LNCaP clone FGC (cell line): ENCODE data around the gene DHX9.

Source experiments
- DNase-seq: peaks from one replicate; pipeline ENCODE4 v3.0.0-alpha.2; 2011; ENCODE audit warnings: low read depth
- H3K4me3 ChIP-seq: 2 replicates; pipeline ENCODE4 v1.5.1; 2011; ENCODE audit warnings: mild to moderate bottlenecking, low read depth, low read length, control low read depth
- TF ChIP-seq, protein P1 (sequence below): IDR thresholded peaks from 2 replicates; pipeline ENCODE4 v1.5.1; 2012; ENCODE audit warnings: mild to moderate bottlenecking; ENCODE audit not compliant: control insufficient read depth, insufficient read depth; ENCODE audit errors: extremely low read depth

DHX9 gene

GRCh38 chr1:182851825-182852224 is 12.7 kb downstream of the DHX9 start:
- no peak for DNase-seq
- TF ChIP-seq, protein P1, sequence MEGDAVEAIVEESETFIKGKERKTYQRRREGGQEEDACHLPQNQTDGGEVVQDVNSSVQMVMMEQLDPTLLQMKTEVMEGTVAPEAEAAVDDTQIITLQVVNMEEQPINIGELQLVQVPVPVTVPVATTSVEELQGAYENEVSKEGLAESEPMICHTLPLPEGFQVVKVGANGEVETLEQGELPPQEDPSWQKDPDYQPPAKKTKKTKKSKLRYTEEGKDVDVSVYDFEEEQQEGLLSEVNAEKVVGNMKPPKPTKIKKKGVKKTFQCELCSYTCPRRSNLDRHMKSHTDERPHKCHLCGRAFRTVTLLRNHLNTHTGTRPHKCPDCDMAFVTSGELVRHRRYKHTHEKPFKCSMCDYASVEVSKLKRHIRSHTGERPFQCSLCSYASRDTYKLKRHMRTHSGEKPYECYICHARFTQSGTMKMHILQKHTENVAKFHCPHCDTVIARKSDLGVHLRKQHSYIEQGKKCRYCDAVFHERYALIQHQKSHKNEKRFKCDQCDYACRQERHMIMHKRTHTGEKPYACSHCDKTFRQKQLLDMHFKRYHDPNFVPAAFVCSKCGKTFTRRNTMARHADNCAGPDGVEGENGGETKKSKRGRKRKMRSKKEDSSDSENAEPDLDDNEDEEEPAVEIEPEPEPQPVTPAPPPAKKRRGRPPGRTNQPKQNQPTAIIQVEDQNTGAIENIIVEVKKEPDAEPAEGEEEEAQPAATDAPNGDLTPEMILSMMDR: no peak
- H3K4me3 ChIP-seq: no peak overlapping the region

GRCh38 chr1:182855911-182856310 is 16.8 kb downstream of the DHX9 start:
- DNase-seq: no peak
- no peak overlapping the region for H3K4me3 ChIP-seq
- TF ChIP-seq, protein P1: no peak

DNA sequence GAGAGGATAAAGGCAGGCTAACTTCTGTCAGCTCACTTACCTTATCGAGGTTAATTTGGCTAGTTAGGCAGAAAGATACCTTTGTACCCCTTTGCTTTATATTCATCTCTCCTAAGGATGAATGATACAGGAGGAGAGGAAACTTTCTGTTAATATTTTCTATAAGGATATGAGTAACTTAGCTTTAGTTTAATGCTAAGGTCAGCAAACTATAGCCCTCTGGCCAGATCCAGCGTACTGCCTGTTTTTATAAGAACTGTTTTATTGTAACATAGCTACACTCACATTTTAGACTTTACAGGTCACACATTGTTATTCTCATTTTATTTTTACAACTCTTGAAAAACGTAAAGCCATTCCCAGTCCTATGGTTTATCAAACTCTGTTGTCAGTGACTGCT is 18.1 kb downstream of the DHX9 start:
- DNase-seq: no peak
- TF ChIP-seq, protein P1: no peak
- H3K4me3 ChIP-seq: no peak overlapping the region

- DNase-seq: no peak
- H3K4me3 ChIP-seq: no peak overlapping the region
- TF ChIP-seq, protein P1: no peak
Measured at GRCh38 chr1:182860658-182861057, 21.5 kb downstream of the DHX9 start.

- DNase-seq: no peak
- TF ChIP-seq, protein P1: no peak
- H3K4me3 ChIP-seq: no peak overlapping the region
Measured at GRCh38 chr1:182861994-182862393, 22.8 kb downstream of the DHX9 start.

- TF ChIP-seq, protein P1: no peak
- no peak overlapping the region for H3K4me3 ChIP-seq
- DNase-seq: no peak
Measured at GRCh38 chr1:182862827-182863226, 23.7 kb downstream of the DHX9 start.

DNA sequence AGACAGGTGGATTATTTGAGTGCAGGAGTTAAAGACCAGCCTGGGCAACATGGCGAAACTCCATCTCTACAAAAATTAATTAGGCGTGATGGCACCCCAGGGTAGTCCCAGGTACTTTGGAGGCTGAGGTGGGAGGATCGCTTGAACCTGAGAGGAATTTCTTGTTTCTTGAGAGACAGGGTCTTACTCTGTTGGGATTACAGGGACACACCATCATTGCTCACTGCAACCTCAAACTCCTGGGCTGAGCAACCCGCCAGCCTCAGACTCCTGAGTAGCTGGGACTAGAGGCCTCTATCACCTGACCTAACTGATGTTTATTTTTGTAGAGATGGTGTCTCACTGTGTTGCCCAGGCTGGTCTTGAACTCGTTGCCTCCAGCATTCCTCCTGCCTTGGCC is 24.8 kb downstream of the DHX9 start:
- no peak overlapping the region for H3K4me3 ChIP-seq
- TF ChIP-seq, protein P1: no peak
- no peak for DNase-seq
